Stimulated activated CD4-positive, alpha-beta T cell treated with anti-CD3 and anti-CD28 coated beads, TNF-alpha, amount 100 ng/mL, for 4 hours (primary cell): ENCODE results near the gene IFT80.

ENCODE experiments used
- DNase-seq, 3 experiments: peaks; one replicate each; pipeline ENCODE4 v3.0.0-alpha.2; 2020; ENCODE audit warnings: low read depth in 3 of 3

The IFT80 gene

DNA sequence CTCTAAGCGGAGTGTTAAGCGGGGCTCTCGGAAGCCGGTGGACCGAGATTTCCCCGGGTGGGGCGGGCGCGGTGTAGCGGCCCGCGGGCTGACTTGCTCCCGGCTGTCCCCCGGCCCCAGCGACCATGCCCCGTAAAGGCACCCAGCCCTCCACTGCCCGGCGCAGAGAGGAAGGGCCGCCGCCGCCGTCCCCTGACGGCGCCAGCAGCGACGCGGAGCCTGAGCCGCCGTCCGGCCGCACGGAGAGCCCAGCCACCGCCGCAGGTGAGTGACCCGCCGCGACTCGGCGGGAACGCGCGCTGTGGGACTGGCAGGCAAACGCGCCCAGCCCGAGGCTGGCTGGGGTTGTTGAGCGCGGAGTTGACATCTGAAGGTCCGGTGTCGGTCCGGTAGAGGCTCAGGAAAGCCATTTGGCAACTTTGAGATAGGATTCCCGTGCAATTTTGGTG lies 1.7 kb upstream of the IFT80 start:
- DNase-seq: no peak

DNA sequence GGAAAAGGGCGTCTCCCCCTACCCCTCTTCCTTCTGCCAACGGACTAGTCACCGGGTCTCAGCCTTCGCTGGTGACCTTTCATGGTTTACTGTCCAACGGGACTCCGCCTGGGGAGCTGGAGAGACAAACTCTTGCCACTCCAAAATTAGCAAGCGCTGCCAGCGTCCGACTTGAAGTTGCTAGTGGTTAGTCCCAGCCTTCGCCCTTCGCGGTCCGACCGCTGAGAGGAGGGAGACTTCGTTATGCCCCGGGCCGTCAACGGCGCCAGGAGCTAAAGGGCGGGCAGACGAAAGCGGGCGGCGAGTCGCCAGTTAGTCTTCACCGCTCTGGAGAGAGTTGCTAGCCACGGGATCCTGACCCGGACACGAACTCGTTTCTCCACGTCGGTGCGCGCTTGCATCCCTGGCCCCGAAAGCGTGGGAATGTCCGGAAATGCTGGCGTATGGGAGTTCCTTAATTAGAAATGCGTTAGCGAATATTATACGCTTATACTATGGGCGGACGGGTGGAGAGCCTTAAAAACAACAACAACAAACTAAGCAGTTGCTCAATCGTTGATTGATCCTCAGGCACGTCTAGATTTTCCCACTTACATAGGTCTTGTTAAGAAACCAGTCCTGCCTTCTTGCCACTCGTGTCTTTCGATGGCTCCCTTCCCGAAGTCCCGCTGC lies 1.1 kb upstream of the IFT80 start:
- peak in 1 of 3 experiments; percentile 9 for DNase-seq

DNA sequence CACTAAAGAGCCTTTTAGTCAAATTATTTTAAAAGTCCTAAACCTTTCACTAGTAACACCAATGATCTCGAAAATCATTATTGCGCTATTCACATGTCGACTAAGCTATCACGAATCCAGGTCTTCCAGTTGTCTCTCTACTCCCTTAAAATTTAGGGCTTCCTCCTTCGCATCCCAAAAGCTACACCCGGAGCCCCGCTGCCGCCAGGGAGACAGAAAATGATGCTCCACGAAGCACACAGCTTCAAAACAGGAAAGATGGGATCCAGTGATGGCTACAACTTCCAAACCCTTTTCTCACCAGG lies 253 bp downstream of the IFT80 start:
- DNase-seq: no peak

DNA sequence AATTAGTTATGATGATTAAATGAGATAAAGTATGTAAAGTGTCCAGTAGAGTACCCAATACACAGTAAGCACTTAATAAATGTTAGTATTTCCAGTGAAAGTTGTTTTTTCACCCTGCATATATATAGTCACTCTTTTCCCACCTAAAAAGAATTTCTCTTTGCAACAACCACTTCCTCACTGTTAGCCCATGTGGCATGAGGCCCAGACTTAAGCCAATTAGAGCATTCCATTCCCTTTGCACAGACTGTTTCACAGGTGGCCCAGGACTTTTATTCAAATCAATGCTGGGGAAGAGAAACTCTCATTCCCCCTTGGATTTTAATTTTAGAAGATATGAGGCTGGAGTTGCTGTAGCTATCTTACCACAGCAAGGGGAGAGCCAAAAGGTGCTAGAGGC lies 3.7 kb downstream of the IFT80 start:
- no peak for DNase-seq

DNA sequence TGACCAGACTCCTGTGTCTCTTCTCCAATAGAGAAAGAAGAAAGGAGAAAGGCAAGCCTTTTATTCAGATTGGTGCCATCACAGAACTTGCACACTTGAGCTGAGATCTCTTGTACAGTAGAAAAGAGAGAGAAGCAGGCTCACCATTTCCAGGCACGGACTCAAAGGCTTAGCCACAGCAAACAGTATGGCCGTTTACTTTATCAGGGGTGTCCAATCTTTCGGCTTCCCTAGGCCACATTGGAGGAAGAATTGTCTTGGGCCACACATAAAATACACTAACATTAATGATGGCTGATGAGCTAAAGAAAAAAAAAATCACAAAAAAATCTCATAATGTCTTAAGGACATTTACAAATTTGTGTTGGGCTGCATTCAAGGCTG lies 5.0 kb downstream of the IFT80 start:
- DNase-seq: no peak

DNA sequence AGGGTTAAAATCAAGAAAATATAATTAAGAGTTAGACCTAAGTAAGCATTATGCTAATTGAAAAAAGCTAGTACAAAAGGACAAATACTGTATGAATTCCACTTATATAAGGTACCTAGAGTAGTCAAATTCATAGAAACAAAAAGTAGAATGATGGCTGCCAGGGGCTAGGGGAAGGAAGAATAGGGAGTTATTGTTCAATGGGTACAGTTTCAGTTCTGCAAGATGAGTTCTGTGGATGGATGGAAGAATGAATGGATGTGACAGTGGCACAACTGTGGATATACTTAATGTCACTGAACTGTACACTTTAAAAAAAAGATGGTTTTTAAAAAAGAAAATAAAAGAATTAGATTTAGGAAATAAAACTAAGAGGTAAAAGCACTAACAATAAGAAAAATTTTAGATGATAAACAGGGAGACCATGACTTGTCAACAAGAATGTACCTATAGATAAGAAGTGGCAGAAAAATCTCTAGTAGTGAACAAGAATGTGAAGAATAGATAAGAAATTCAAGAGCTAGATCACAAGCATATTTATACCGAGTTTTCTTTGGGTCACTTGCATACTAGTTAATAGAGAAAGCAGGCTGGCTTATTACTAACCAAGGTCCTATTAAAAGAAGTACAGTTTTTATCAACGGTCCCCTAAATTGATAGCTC lies 5.5 kb downstream of the IFT80 start:
- DNase-seq: no peak

DNA sequence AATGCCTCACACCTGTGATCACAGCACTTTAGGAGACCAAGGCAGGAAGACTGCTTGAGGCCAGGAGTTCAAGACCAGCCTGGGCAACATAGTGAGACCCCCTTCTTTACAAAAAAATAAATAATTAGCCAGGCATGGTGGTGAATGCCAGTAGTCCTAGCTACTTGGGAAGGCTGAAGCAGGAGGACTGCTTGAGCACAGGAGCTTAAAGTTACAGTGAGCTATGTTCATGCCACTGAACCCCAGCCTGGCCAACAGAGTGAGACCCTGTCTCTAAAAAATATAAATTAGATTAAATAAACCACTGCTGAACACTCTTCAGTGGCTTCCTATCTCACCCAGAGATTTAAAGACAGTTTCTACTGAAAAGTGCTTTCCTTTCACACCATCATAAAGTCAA lies 6.2 kb downstream of the IFT80 start:
- no peak for DNase-seq

DNA sequence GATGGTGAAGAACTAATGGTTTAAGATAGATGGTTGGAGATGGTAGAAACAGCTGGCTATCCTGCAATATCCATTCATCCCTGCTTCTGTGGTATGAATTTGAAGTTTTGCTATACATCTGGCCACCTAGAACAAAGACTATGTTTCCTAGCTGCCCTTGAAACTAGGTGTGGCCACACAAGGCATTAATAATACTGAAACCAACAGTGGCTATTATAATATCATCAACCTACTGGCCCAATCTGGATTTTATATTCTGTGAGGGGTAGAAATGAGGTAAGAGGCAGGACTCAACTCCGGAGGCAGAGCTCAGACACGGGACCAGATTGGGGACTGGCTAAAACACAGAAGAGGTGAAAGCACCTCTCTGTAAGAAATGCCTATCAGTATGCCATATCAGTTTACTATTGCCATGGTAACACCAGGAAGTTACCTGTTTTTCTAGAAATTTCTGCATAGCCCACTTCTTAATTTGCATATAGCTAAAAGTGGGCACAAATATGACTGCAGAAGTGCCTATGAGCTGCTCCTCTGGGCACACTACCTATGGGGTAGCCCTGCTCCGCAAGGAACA lies 8.4 kb downstream of the IFT80 start:
- DNase-seq: no peak

DNA sequence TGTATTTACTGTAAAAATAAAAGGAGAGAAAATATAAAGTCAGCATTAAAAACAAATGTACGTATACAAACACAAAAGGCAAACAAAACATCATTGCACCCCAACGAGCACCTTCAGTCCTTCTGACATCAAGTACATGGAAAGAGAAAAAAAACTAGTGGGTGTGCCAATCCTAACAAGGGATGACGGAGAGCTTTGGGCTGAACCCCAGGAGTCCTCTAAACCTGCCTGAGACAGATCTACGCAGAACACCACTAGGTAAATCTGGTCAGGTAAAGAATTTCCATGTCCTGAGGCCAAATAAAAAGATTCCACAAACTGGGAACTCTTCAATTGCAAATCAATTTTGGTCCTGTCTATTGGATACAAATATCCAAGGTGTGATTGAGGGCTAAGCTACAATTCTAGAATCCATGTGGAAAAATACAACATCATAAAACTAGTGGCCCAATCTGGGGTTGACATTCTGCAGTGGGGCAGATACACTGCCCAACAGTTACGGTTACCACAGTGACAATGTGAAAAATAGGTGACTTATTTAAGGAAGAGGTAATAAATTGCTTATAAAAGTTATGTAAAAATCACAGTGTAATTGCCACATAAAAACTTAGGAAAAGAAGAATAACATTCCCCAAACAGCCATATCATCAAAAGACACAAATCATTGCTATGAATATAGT lies 14.2 kb downstream of the IFT80 start:
- no peak for DNase-seq

DNA sequence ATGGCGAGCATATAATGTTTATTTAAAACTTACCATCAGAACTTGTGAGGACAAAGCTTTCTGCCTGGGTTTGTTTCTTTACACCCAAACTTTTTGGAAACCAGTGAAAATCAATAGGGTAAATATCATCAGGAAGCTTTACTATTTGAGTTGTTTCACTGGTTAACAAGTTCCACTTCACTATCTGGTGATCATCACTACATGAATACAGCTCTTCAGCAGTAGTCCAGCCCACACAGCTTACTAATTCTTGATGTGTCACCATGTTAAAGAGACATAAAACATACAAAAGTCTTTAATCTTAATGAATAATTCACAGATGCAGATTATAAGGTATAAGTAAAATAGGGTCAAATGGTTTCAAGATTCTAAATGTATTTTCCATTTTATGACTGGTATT lies 17.6 kb downstream of the IFT80 start:
- DNase-seq: no peak

DNA sequence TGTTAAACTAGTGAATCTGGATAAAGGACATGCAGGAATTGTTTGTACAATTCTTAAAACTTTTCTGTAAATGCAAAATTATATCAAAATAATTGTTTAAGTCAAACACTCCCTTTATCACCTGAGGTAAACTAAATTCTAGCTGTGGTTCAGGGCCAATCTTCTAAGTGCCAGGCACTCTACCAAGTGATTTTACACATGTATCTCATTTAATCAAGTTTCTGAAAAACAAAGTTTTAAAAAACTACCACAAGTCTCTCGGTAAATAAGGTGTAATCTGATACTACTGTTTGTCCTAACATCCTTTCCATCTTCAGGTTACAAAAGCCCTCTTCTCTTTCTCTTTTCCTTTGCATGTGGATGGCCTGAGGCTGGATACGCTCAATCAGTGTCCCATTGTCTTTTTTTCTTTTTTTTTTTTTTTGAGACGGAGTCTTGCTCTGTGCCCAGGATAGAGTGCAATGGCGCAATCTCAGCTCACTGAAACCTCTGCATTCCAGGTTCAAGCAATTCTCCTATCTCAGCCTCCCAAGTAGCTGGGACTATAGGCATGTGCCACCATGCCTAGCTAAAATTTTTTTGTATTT lies 19.3 kb downstream of the IFT80 start:
- DNase-seq: no peak

DNA sequence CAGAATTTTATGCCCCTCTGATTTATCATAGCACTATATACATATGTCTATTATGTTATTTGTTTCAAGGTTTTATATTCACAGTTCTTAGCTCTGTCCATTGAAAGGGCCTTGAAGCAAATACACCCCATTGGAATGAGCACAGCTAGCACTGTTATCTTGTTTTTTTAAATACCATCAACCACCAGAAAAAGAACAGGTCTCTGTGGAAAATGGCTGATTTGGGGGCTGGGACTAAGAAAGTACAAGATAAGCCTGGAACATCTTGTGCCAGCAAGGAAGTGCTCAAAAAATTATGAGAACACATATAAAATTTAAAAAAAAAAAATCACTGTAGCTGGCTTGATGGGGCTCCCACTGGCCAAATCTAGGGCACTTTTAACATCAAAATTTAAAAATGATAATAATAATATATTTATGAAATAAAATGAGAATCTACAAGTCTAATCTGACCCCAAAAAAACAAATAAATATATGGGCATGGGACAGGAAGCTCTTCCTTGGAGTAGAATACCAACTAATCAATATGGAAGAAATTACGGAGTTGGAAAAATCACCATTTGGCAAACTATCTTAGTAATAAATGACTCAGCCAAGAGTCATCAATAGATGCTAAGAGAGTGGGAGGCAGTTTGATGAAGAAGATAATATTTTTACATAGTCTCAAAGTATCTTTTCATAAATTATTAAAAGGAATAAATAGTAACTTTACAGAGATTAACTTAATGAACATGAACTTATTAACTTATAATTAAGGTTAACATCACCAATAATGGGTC lies 20.5 kb downstream of the IFT80 start:
- no peak for DNase-seq

DNA sequence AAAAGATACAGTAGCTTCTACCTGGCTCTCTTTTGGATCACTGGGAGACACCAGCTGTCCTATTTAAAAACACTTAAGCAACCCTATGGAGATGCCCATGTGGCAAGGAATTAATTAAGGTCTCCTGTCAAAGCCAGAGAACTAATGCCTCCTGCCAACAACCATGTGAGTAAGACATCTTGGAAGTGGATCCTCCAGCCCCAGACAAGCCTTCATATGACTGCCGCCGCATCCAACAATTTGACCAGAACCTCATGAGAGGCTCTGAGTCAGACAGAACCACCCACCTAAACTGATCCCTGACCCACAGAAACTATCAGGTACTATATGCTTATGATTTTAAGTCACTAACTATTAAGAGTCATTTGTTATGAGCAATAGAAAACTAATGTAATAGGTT lies 22.3 kb downstream of the IFT80 start:
- DNase-seq: no peak

DNA sequence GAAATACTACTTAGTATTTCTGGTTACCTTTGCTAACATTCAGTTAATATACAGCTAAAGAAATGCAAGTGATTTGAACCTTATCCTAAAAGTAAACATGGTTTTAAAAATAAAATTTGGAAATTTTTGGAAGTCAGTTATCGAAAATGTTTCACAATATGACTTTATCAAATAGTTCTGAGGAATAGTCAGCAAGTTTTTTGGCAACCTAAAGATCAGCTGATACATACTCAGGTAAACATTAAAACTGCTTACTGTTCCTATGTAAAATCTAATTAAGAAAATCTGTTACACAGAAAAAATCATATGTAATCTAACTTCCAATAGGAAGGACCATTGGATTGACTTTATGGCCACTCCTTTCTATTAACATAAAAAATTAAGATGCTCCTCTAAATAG lies 24.1 kb downstream of the IFT80 start:
- no peak for DNase-seq

DNA sequence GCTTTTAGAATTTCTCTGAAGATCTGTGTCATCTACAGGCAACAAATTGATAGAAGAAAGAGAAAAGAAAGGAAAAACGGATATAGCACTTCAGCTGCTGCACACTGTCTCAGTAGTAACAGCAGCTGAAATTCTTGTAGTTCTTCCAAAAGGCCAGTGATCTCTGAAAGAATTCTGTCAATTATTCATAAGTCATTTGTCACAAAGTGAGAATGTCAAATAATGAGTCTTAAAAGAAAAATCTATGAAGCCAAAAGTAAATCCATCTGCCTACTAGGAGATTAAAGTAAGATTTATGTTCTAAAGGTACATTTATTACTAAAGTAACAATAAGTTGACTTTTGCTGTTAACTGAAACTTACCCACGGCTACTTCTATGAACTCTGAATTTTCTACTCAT lies 24.6 kb downstream of the IFT80 start:
- DNase-seq: no peak

DNA sequence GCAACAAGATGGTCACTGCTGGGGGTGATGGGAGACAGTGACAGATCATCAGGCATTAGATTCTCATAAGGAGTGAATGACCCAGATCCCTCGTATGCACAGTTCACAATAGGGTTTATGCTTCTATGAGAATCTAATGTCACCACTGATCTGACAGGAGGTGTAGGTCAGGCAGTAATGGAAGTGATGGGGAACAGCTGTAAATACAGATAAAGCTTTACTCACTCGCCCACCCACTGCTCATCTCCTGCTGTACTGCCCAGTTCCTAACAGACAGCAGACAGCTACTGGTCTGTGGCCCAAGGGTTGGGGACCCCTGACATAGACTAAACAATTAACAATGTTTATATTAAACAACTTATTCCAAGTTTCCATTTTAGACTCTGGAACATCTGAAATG lies 25.4 kb downstream of the IFT80 start:
- DNase-seq: no peak

DNA sequence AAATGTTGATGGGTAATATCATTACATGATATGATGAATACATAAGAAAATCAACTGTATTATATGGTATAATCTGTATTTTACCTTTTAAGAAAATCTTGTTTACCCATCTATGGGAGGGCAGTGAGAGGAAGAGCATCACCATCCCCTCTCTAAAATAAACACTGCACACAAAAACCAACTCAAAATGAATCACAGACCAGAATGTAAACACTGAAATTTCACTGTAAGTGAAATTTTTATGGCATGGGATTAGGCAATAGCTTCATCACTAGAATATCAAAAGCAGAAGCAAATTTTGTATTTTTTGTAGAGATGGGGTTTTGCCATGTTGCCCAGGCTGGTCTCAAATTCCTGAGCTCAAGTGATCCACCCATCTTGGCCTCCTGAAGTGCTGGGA lies 26.2 kb downstream of the IFT80 start:
- DNase-seq: no peak

DNA sequence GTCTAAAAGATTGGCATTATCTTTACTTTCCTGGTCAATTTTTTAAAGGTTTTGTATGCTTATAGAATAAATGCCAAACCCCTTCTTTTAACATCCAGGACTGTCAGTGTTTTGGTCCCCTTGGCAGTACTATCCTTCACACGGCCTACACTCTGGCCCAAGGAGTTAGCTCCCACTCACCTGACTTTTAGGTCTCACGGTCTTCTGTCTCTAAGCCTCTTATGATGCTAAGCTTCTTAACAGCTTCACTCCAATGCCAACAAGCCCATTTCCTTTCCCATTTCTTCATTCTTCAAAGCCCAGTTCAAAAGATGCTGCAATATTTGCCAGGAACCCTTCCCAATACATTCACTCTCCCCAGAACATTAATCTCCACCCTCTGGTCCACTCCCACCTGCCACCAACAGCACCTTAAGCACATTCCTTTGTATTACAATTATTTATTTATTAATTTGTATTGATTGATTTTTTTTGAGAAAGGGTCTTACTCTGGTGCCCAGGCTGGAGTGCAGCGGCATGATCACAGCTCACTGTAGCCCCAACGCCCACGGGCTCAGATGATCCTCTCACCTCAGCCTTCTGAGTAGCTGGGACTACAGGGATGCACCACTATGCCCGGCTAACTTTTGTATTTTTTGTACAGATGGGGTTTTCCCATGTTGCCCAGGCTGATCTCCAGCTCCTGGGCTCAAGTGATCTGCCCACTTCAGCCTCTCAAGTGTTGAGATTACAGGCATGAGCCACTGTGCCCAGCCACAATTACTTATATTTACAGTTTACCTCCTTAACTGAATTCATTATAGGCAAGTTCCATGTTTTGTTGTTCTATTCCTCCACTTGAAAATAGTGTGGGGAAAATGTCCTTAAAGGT lies 27.8 kb downstream of the IFT80 start:
- no peak for DNase-seq

DNA sequence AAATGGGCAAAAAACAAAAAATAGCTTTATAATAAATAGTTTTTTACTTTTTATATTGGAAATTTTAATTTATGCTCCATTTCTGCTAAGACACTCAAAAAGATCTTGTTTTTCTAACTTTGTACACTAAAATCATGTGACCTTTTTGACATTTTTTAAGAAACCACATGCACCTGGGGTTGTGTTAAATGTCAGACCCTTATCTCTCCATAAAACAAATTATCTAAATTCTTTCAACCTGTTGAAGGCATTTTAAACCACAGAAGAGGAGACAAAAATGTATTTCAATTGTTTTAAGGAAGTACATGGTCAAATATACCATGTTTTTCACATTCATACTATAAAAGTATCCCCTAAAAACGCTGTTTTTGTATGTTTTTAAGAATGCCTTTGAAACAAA lies 29.2 kb downstream of the IFT80 start:
- DNase-seq: no peak

DNA sequence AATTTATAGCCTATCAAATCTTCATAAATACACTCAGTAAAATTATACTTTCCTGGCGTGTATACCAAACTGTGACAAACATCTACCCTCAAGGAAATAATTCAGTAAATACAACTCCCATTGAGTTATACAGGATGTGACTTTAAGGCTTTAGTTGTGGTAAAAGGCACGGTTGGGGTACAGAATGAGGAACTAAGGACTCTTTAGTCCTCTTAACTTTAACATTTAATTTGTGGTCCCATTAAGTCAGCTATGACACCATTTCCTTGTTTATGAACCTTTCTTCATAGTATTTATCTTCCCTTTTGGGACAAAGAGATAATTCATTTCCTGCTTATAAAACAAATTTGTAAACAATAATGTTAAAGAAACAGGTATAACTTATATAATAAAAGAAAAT lies 30.2 kb downstream of the IFT80 start:
- no peak for DNase-seq
